ENCODE measurements around the gene SDHA.
"Not testable (repeated sequence)": the region's sequence is repeated elsewhere in the genome, so short reads cannot be mapped to it uniquely, and the experiment has no call there.

The SDHA gene

DNA sequence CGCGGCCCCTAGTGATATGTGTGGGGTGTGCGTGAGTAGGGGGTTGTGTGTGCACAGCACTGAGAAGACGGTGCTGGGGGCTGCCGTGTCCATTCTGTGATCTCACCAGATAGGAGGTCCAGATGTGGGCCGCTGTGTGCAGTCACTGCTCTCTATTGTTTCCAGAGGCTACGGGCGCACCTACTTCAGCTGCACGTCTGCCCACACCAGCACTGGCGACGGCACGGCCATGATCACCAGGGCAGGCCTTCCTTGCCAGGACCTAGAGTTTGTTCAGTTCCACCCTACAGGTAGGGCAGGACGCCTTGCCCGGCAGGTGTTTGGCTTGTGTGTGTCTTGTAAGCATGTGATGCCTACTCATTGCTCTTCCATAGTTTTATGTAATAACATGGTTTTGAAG lies 12.6 kb downstream of the SDHA start:
- H3K27ac ChIP-seq = no peak overlapping the region
- DNase-seq (ENCODE audit: low spot score) = no peak
- TF ChIP-seq, protein P1, sequence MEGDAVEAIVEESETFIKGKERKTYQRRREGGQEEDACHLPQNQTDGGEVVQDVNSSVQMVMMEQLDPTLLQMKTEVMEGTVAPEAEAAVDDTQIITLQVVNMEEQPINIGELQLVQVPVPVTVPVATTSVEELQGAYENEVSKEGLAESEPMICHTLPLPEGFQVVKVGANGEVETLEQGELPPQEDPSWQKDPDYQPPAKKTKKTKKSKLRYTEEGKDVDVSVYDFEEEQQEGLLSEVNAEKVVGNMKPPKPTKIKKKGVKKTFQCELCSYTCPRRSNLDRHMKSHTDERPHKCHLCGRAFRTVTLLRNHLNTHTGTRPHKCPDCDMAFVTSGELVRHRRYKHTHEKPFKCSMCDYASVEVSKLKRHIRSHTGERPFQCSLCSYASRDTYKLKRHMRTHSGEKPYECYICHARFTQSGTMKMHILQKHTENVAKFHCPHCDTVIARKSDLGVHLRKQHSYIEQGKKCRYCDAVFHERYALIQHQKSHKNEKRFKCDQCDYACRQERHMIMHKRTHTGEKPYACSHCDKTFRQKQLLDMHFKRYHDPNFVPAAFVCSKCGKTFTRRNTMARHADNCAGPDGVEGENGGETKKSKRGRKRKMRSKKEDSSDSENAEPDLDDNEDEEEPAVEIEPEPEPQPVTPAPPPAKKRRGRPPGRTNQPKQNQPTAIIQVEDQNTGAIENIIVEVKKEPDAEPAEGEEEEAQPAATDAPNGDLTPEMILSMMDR (IDR thresholded peaks at IDR 0.05) = no peak
- H3K4me3 ChIP-seq = no peak overlapping the region

DNA sequence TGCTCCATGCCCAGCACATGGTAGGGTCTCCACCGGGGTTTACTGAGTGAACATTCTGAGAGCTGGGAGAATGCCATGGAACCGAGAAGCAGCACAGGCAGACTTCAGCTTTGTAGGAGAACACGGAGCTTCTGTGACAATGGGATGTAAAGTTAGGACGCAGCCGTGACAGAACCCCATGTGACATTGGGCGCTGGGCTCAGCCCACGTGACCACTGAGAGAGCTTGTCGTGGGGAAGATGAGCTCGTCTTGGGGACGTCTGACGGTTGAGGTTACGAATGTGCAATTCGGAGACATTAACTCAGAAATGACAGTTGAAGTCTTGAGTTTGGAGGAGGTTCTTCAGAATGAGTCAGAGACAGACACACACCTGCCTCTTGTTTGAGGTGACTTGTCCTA lies 13.5 kb downstream of the SDHA start:
- no peak overlapping the region for H3K27ac ChIP-seq
- no peak for DNase-seq (ENCODE audit: low spot score)
- TF ChIP-seq, protein P1 (IDR thresholded peaks at IDR 0.05) = no peak
- no peak overlapping the region for H3K4me3 ChIP-seq

DNA sequence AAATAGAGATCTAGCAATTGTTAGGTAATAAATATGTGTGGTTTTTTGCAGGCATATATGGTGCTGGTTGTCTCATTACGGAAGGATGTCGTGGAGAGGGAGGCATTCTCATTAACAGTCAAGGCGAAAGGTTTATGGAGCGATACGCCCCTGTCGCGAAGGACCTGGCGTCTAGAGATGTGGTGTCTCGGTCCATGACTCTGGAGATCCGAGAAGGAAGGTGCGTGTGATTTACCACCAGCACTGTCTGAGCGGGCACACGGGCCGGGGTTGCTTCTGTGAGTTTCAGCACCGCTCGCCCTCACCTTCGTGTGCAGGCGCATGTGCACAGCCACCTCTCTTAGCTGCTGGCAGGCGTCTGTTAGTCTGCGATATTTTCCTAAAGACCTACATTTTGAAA lies 15.3 kb downstream of the SDHA start:
- not testable (repeated sequence) for DNase-seq (ENCODE audit: low spot score); H3K27ac ChIP-seq; H3K4me3 ChIP-seq

DNA sequence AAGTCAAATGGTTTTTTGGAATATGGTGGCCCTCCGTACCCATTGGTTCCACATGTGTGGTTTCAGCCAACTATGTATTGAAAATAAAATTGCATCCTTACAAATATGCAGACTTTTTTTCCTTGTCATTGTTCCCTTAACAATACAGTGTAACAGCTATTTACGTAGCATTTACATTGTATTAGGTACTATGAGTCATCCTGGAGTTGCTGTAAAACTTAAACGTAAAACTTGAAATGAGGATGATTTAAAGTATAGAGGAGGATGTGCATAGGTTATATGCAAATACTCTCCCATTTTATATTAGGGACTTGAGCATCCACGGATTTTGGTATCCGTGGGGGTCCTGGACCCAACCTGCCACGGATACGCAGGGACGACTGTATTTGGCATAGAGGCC lies 16.3 kb downstream of the SDHA start:
- TF ChIP-seq, protein P1 (IDR thresholded peaks at IDR 0.05) = no peak
- DNase-seq (ENCODE audit: low spot score) = no peak
- Histone ChIP-seq H3K27ac (no peak overlapping the region), H3K4me3 (no peak overlapping the region)

DNA sequence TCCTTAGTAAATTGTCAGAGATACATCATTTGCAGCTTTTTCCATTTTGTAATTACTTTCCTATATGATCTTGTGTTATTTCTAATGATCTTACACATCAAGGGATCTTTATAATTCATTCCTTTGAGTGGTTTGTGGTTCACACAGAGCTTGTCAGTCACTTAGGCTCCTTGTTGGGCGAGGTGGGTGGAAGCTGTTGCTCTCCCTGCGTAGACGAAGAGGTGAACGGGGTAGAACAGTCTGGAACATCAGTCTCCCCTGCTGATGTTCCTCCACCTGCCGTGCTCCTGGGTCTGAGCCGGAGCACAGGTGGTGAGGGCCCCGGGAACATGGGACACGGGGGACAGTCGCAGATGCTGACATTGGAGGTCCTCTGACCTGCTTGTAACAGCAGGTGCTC lies 17.4 kb downstream of the SDHA start:
- not testable (repeated sequence) for H3K4me3 ChIP-seq; H3K27ac ChIP-seq; DNase-seq (ENCODE audit: low spot score)

DNA sequence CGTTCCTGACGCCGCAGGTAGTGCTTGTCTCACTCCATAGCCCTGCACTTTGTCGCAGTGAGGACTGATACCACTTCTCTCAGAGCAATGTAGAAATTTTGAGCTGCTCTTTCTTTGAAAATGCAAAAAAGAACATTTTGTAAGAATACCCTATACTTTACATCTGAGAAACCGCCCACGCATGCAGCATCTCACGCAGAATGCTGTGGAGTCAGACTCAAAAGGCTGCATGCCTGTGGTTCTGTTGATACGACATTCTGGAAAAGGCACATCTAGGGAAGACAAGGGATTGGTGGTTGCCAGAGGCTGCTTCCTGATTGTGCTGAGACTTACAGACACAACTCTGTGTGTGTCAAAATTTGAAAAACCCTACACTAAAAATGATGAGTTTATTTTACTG lies 19.8 kb downstream of the SDHA start:
- H3K27ac ChIP-seq; DNase-seq (ENCODE audit: low spot score); H3K4me3 ChIP-seq: not testable (repeated sequence)

DNA sequence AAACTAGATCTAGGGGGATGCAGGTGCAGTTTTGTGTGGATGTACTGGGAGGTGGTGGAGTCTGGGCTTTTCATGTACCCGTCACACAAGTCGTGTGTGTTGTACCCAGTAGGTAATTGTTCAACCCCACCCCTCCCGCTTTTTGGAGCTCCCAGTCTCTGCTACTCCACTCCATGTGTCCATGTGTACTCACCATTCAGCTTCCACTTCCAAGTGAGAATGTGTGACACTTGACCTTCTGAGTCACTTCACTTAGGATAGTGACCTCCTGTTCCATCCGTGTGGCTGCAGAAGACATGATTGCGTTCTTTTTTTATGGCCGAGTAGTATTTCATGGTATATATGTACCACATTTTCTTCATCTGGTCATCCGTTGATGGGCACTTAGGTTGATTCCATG lies 22.4 kb downstream of the SDHA start:
- not testable (repeated sequence) for H3K27ac ChIP-seq; DNase-seq (ENCODE audit: low spot score); H3K4me3 ChIP-seq

DNA sequence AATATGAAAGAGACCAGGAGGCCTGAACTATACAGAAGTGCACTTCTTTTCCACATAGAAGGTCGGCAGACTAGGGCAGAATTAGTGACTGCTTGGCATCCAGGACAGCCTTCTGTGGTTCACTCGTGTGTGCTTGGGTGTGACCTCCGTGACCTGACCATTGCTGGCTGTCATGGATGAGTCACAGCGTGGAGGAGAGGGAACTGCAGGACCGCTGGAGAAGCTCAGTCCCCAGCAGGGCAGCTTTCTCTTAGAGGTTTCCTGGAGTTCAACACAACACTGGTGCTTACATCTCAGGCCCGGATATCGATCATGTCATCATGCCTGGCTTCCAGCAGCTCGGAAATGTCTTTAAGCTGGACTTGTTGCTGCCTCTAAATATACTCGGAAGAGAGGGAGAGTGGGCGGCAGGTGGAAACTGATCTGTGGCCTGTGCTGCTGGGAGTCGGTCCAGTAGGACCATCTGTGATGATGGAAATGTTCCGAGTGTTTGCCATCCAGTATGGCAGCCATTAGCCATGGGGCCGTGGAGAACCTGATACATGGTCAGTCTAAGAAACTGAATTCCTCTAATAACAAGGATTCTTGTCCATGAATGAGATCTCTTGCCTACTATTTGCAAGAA lies 23.0 kb downstream of the SDHA start:
- H3K27ac ChIP-seq; H3K4me3 ChIP-seq; DNase-seq (ENCODE audit: low spot score): not testable (repeated sequence)

DNA sequence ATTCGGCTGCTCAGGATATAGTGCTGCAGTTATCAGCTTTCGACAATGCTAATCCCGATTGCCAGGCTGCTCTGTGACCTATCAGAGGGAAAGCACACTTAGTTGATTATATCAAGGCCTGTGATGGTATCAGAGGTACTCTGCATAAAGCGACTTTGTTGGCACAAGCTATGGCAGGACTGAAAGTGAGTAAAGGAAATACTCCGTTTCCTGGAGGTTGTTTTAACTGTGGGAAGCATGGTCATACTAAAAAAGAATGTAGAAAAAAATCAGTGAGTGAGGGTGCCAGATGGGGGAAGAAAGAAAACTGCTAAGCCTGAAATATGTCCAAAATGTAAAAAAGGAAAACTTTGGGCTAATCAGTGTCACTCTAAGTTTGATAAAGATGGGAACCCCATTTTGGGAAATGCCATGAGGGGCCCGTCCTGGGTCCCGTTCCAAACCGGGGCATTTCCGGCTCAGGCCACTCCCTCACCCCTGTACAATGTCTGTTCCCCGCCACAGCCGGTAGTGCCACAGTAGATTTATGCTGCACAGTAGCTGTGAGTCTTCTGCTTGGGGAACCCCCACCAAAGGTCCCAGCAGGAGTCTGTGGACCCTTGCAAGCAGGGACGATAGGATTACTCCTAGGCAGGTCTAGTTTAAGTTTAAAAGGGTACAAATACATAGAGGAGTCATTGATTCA lies 25.7 kb downstream of the SDHA start:
- not testable (repeated sequence) for H3K4me3 ChIP-seq; DNase-seq (ENCODE audit: low spot score); H3K27ac ChIP-seq

DNA sequence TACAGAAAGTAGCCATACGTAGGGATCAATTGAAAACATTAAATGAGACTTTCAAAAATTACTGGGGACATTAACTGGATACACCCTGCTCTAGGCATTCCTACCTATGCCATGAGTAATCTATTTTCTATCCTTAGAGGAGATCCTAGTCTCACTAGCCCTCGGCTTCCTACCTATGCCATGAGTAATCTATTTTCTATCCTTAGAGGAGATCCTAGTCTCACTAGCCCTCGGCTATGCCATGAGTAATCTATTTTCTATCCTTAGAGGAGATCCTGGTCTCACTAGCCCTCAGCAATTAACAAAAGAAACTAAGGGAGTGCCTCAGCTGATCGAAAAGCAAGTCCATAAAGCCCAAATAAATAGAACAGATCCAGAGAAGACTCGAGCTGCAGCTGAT lies 27.6 kb downstream of the SDHA start:
- H3K27ac ChIP-seq; H3K4me3 ChIP-seq; DNase-seq (ENCODE audit: low spot score): not testable (repeated sequence)

DNA sequence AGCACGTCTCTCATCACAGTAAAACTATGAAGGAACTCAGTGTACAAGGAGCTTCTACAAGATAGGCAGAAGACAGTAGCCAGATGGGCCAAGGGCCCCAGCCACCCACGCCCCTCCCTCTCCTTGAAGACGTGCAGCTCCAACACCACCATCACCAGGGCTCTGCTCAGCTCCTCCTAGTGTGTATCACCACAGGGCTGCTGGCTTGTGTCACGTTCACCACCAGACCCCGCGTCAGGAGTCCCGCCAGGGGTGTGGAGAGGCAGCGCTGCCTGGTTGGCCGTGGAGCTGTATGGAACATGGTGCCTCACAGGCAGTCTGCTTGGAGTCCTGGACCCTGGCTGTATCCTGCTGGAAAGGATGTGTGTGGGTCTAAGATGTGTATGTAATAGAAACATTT lies 32.3 kb downstream of the SDHA start:
- not testable (repeated sequence) for DNase-seq (ENCODE audit: low spot score); H3K4me3 ChIP-seq; H3K27ac ChIP-seq

DNA sequence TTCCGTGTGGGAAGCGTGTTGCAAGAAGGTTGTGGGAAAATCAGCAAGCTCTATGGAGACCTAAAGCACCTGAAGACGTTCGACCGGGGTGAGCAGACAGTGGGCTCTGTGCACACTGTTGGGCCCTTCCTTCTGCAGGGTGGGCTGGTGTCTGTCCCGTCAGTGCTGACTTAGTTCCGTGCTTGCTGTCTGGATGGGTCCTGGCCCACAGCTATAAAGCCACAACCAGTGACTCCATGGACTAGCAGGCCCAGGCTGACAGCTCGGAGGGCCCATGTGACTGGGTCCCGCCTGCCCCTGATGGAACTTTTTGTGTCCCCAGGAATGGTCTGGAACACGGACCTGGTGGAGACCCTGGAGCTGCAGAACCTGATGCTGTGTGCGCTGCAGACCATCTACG lies 32.9 kb downstream of the SDHA start:
- not testable (repeated sequence) for DNase-seq (ENCODE audit: low spot score); H3K27ac ChIP-seq; H3K4me3 ChIP-seq

DNA sequence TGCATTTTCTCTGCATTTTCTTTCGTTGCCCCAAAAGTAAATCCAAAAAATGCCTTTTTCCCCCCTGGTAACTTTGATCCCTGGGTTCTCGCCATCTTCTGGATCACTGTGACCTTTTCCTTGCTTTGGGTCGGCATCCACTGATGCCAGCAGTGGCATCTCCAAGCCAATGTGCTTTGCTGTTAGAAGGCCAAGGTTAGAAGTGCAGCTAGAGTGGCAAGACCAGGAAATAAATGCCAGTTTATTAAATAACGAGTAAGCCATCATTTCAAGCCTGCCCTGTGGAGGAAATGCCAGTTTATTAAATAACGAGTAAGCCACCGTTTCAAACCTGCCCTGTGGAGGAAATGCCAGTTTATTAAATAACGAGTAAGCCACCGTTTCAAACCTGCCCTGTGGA lies 33.4 kb downstream of the SDHA start:
- not testable (repeated sequence) for H3K4me3 ChIP-seq; DNase-seq (ENCODE audit: low spot score); H3K27ac ChIP-seq

DNA sequence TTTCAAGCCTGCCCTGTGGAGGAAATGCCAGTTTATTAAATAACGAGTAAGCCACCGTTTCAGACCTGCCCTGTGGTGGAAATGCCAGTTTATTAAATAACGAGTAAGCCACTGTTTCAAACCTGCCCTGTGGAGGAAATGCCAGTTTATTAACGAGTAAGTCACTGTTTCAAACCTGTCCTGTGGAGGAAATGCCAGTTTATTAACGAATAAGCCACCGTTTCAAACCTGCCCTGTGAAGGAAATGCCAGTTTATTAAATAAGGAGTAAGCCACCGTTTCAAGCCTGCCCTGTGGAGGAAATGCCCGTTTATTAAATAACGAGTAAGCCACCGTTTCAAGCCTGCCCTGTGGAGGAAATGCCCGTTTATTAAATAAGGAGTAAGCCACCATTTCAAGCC lies 33.9 kb downstream of the SDHA start:
- H3K4me3 ChIP-seq; H3K27ac ChIP-seq; DNase-seq (ENCODE audit: low spot score): not testable (repeated sequence)

Measured in coronary artery (tissue), 2 donors.